HG03097 (cell line): ENCODE measurements around the gene ITLN2.
"Not testable (repeated sequence)": the region's sequence is repeated elsewhere in the genome, so short reads cannot be mapped to it uniquely, and the experiment has no call there.

Experiments
- ATAC-seq: cut with Tn5 transposase; IDR thresholded peaks from one replicate; pipeline ENCODE4 v1.9.1; 2021; ENCODE audit not compliant: unreplicated experiment, low FRiP score

The ITLN2 gene

DNA sequence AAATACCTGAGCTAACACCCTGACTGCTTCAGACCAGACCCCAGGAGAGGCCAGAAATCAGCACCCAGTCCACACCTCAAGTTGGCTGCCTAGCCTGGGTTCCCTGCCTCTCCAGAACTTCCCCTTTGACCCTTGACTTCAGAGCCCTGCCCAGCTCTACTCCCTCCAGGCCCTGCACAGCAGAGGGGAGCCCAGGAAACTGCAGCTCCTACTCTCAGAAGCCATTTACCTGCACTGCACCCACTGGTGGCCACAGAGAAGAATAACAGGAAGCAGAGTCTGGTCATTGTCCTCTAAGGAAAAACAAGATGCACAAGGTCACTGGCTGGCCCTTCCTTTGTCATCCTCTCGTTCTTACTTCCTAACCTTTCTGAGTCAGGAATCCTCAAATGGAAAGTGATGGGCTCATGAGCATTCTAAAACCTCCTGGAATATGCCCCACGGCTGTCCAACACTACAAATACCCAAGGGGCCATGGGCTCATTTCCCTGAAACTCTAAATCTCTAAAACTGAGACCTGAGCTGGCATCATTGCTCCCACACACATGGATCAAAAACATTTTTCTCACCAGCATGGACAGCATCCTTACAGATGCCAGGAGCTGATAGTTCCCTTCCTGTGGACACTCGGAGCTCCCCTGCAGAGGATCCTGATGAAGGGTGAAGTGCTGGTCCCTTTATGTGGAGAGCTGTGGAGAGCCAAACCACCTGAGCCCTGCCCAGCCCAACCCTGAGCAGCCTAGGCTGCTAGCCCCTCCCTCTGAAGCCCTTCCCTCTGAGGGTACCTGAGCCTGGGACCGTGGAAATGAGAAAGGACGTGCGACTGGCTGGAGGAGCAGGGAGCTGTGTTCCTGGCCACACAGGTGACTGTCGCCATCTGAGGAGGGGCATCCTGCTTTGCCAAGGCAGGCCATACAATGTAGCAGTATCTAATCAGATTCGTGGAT is at the start of gene ITLN2:
Gene ITLN2 (minus strand): TSS at position 652 of the 947 bp plus-strand sequence. CDS start 68 bp downstream, at position 584.
- ATAC-seq: no peak

GRCh38 chr1:161001525-161001924 is 46.9 kb upstream of the ITLN2 start:
- ATAC-seq: no peak

DNA sequence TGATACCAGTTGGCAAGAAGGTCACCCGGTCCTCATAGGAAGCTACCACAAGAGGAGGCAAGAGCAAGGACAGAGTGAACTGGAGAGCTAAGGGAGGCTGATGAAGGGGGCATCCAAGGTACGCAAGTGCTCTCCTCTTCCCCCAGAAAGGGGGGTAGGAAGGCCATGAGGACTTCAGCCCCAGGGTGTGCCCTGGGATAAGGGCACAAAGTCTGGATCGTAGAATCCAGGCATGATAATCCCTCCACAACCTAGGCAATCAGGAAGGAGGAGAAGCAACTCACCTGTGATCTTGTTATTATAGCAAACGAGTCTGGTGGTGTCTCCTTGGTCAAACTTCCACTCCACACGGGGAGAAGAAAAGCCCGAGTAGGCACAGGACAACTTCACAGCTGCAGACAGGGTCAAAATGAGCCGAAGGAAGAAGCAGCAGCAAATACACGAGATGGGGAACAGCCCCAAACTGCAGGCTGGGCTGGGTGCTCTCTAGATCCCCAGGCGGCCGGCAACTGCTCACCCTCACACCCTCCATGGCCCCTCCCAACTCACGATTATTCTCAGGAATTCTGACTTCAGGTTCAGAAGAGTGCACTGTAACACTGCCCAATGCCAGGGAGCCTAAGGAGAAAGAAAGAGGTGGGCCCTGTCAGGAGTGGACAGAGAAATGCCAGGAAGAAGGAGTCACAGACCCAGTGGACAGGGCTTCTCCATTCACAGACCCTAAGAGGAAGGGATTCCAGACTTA is 46.3 kb upstream of the ITLN2 start:
- no peak for ATAC-seq

- no peak for ATAC-seq
Measured at GRCh38 chr1:160999376-160999775, 44.8 kb upstream of the ITLN2 start.

- ATAC-seq: no peak
Measured at GRCh38 chr1:160997323-160998038, 42.9 kb upstream of the ITLN2 start.

DNA sequence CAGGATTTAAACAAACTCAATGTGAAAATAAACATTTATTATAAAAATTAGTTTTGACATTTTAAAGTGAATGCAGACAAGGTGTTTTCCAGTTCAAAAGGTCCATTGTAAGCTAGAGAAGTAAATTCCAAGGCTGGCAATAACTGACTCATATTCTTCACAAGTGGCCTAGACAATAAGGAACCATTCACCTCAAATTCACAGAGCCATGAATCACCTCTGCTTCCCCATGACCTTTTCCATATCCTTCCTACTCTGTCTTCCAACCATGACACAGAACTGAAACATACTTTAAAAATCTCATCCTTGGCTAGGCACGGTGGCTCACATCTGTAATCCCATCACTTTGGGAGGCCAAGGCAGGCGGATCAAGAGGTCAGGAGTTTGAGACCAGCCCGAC is 41.6 kb upstream of the ITLN2 start:
- no peak for ATAC-seq

GRCh38 chr1:160993544-160994193 is 39.1 kb upstream of the ITLN2 start:
- no peak for ATAC-seq

DNA sequence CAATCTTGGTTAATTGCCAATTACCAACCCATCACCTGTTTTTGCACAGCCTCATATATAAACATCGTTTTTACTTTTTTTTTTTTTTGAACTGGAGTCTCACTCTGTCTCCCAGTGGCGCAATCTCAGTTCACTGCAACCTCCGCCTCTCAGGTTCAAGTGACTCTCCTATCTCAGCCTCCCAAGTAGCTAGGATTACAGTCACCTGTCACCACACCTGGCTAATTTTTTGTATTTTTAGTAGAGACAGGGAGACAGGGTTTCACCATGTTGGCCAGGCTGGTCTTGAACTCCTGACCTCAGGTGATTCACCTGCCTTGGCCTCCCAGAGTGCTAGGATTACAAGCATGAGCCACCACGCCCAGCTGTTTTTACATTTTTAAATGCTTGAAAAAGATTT is 37.4 kb upstream of the ITLN2 start:
- ATAC-seq: not testable (repeated sequence)

DNA sequence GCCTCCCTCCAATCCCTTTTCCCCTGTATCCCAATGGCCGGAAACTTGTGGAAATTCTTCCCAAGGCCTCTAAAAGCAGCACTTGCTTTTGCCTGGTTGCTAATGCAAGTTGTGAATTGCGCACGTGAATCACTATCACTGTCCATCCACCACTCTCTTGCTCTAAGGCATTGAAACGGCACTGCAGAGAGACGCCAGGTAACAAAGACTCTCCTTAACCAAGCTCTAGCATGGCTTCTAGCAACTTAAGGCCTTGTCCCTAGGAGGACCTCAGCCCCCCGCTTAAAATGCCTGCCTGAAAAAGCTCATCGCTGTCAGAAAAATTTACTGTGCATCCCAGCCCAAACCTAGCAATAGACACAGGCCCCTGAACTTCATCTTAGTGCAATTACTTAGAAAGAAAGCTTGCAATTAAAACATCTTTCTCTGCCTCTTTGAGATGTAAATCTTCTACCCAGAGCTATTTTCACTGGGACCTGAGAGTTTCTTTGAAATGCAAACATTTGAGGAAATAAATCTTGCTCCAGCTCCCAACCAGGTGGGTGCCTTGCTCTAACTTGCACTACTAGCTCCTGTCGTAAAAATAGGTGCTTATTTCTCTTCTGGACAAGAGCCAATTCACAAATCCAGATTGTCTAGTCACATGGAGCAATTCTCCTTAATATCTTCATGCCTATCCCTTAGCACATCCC is 32.9 kb upstream of the ITLN2 start:
- no peak for ATAC-seq

GRCh38 chr1:160985723-160986122 is 31.1 kb upstream of the ITLN2 start:
- ATAC-seq: no peak

- ATAC-seq: no peak
Measured at GRCh38 chr1:160981584-160982411, 27.2 kb upstream of the ITLN2 start.

- ATAC-seq: no peak
Measured at GRCh38 chr1:160979286-160979685, 24.7 kb upstream of the ITLN2 start.

DNA sequence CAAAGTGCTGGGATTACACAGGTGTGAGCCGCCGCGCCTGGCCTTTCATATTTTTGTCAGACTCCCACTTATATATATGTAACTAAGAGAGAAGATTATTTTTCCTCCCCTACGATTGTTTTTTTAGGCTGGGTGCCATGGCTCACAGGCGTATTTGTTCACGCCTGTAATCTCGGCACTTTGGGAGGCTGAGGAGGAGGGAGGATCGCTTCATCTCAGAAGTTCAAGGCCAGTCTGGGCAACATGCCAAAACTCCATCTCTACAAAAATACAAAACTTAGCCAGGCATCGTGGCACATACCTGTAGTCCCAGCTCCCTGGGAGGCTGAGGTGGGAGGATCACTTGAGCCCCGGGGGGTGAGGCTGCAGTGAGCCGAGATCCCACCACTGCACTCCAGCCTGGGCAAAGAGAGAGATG is 23.9 kb upstream of the ITLN2 start:
- no peak for ATAC-seq

DNA sequence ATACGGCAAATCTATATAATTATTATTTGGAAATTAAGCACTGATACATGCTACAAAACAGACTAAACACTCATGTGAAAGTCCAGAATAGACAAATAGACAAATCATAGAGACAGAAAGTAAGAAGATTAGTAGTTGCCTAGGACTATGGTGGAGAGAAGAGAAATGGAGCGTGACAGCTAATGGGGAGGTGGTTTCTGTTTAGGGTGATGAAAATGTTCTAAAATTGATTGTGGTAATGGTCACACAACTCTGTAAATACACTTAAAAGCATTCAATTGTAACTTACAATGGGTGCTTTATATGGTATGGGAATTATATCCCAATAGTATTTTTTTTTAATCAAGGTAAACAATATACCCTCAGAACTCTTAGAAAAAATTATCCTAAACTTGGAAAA is 20.4 kb upstream of the ITLN2 start:
- no peak for ATAC-seq

DNA sequence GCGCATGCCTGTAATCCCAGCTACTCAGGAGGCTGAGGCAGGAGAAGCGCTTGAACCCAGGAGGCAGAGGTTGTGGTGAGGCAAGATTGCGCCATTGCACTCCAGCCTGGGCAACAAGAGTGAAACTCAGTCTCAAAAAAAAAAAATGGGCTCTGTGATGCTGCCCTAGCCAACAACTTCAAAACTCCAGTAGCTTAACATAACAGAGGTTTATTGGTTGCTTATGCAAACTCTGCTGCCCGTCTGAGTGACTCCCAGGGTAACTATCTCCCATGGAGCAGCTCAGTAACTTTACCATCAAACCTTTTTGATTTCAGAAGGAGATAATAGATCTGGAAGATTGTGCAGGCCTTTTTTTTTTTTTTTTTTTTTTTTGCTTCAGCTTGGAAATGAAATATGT is 18.9 kb upstream of the ITLN2 start:
- ATAC-seq: no peak

DNA sequence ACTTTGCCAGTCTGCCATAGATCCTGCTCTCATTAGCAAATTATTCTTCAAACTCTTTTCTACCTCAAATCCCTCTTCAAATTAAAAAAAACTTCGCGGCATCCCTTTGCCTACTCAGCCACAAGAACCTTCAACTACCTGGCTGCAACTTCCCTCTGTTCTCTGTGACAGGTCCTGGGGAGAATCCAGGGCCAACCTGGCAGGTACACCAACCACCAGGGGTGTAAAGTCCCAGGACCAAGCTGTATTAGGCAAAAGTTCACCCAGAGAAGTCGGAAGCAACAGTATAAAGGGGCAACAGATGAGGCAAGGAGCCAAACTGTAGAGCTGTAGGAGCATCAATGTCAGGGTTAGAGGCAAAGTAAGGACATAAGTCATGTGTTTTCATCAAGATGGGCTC is 18.3 kb upstream of the ITLN2 start:
- no peak for ATAC-seq

DNA sequence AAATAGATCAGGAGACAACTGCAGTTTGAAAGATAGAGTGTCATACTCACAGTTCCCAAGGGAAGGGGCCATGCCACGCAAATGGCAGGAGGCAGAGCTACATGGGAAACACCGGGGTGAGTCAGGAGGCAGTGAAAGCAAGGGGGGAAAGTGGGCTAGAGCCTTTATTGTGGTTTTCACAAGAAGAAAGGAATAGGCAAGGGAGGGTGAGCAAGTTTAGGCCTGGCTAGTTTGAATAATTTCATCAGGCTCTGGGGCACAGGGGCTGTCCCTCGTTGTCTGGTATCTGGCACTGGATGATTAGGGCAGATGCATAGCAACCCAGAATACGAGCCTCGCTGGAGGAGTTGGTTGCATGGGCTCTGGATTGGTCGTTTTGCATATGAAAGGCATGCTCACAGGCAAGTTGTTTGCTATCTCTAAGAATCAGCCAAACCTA is 17.0 kb upstream of the ITLN2 start:
- no peak for ATAC-seq

GRCh38 chr1:160963521-160963920 is 8.9 kb upstream of the ITLN2 start:
- no peak for ATAC-seq

- no peak for ATAC-seq
Measured at GRCh38 chr1:160961419-160961818, 6.8 kb upstream of the ITLN2 start.
